Activated gamma-delta T cell treated with anti-CD3 and anti-CD28 coated beads, Interleukin-2, amount 50 U/mL, for 16 hours (primary cell): ENCODE data around the gene ZBTB12.
"Not testable (repeated sequence)": the region's sequence is repeated elsewhere in the genome, so short reads cannot be mapped to it uniquely, and the experiment has no call there.

Source experiments
- DNase-seq: peaks from one replicate; pipeline ENCODE4 v3.0.0-alpha.2; 2020; ENCODE audit warnings: low read depth

Gene ZBTB12

DNA sequence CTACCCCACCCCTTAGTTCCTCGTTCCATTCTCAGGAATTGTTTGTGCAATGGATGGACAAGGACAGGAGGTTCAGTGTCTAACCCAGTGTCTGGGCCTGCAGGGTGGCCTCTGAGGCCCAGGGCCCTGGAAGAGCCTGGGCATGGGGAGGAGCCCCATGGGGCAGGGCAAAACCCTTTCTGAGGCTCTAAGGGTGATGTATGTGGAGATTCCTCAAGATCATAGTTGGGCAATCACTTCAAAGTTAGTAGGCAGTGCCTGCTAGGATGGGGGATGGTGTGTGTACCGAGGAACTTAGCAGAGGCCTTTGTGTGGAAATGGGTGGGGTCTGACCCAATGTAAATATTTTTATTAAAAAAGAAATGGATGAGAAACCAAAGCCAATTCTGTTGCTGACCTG, 18.9 kb upstream of the ZBTB12 start:
- no peak for DNase-seq

GRCh38 chr6:31919624-31920303, 17.9 kb upstream of the ZBTB12 start:
- no peak for DNase-seq

- DNase-seq: no peak
Measured at GRCh38 chr6:31918069-31918720, 16.3 kb upstream of the ZBTB12 start.

GRCh38 chr6:31915756-31916155, 13.9 kb upstream of the ZBTB12 start:
- DNase-seq: no peak

DNA sequence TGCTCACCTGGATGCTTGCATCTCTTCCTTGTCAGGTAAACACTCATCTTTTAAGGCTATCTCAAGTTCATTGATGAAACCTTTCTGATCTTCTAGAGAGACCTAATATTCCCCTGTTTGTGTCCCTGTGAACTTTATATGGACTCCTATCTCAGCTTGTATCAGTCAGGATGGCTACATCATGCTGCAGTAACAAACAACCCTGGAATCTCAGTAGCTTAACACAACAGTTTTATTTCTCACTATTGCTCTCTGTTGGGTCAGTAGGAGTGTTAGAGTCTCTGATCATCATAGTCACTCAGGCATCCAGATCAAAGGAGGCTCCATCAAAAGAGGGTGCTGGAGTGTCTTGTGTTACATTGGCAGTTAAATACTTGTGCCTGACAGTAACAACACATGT, 13.5 kb upstream of the ZBTB12 start:
- no peak for DNase-seq

DNA sequence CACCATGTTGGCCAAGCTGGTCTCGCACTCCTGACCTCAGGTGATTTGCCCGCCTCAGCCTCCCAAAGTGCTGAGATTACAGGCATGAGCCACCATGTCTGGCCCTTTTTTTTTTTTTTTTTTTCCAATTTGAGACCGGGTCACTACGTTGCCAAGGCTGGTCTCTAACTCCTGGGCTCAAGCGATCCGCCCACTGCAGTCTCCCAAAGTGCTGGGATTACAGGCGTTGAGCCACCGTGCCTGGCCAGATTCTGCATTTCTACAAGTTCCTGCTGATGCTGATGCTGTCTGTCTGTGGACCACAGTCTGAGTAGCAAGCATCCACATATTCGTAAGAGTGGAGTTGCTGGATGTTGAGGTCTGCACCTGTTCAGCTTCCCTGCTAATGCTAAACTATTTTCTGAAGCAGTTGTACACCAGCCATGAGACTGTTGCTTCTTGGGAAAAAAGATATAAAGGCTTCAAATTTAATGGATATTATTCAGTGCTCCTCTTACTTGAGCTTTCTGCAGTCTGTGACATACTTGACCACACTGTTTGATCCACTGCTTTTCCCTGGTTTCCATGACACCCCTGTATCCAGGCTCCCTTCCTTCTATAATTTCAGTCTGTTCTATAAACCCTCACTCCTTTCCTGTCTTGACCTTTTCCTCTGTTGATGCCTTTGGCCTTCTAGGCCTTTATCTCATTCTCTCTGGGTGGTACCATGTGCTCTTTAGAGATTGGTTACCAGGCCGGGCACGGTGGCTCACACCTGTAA, 10.1 kb upstream of the ZBTB12 start:
- DNase-seq: no peak

DNA sequence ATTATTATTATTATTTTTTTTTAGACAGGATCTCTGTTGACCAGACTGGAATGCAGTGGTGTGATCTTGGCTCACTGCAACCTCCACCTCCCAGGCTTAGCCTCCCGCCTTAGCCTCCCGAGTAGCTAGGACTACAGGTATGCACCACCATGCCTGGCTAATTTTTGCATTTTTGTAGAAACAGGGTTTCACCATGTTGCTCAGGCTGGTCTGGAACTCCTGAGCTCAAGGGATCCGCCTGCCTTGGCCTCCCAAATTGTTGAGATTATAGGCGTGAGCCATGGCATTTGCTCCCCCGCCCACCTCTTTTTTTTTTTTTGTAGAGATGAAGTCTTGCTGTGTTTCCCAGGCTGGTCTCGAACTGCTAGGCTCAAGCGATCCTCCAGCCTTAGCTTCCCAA, 7.4 kb upstream of the ZBTB12 start:
- not testable (repeated sequence) for DNase-seq

DNA sequence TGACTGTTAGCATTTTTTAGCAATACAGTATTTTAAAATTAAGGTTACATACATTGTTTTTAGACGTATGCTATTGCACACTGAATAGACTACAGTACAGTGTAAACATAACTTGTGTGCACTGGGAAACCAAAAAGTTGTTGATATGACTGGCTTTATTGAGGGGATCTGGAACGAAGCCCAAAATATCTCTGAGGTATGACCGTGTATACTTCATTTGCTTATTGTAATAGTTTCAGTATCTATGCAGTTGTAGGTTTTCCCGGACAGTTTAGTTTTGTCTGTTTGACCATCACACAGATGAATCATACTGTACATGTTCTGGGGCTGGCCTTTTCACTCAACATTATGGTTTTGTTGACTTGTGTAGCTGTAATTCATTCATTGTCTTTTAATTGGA, 6.9 kb upstream of the ZBTB12 start:
- no peak for DNase-seq

- not testable (repeated sequence) for DNase-seq
Measured at GRCh38 chr6:31908255-31908654, 6.4 kb upstream of the ZBTB12 start.

DNA sequence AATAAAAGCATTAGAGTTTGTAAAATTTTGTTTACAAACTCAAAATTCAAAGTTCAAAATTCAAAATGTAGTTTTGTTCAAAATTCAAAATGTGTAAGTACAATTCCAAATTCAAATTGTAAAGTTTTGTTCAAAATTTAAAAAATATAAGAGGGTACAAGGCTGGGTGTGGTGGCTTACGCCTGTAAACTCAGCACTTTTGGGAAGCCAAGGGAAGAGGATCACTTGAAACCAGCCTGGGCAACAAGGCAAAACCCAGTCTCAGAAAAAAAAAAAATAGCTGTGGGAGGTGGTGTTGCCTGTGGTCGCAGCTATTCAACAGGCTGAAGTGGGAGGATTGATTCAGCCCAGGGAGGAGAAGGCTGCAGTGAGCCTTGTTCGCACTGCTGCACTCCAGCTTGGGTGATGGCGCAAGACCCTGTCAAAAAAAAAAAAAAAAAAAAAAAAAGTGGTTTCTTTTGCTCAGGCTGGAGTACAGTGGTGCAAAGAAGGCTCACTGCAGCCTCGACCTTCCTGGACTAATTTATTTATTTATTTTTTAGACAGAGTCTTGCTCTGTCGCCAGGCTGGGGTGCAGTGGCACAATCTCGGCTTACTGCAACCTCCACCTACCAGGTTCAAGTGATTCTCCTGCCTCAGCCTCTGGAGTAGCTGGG, 5.4 kb upstream of the ZBTB12 start:
- no peak for DNase-seq

DNA sequence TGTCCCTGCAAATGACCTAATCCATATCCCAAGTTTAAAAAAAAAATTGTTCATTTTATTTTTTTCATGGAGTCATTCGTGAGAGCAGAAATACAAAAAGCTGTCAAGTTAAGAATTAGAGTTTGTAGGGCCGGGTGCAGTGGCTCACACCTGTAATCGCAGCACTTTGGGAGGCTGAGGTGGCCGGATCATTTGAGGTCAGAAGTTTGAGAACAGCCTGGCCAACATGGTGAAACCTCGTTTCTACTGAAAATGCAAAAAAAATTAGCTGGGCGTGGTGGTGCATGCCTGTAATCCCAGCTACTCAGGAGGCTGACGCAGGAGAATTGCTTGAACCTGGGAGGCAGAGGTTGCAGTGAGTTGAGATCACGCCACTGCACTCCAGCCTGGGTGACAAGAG, 4.8 kb upstream of the ZBTB12 start:
- not testable (repeated sequence) for DNase-seq

- no peak for DNase-seq
Measured at GRCh38 chr6:31906122-31906521, 4.2 kb upstream of the ZBTB12 start.

DNA sequence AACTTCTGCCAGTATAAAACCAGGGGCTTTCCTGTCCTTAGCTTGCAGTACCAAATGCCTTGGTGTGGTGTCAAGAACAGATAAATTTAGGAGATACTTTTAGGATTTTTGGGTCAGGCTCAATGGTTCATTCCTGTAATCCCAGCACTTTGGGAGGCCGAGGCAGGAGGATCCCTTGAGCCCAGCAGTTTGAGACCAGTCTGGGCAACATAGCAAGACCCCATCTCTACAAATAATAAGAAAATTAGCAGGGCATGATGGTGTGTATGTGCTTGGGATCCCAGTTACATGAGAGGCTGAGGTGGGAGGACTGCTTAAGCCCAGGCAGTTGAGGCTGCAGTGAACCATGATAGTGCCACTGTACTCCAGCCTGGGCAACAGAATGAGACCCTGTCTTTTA, 3.2 kb upstream of the ZBTB12 start:
- DNase-seq: no peak

- no peak for DNase-seq
Measured at GRCh38 chr6:31903957-31904356, 2.1 kb upstream of the ZBTB12 start.

- DNase-seq: peak; percentile 52
Measured at GRCh38 chr6:31901415-31901952, 402 bp downstream of the ZBTB12 start.

GRCh38 chr6:31900917-31901414, 920 bp downstream of the ZBTB12 start:
- no peak for DNase-seq

- DNase-seq: no peak
Measured at GRCh38 chr6:31899882-31900722, 1.8 kb downstream of the ZBTB12 start.

- no peak for DNase-seq
Measured at GRCh38 chr6:31899215-31899614, 2.7 kb downstream of the ZBTB12 start.

DNA sequence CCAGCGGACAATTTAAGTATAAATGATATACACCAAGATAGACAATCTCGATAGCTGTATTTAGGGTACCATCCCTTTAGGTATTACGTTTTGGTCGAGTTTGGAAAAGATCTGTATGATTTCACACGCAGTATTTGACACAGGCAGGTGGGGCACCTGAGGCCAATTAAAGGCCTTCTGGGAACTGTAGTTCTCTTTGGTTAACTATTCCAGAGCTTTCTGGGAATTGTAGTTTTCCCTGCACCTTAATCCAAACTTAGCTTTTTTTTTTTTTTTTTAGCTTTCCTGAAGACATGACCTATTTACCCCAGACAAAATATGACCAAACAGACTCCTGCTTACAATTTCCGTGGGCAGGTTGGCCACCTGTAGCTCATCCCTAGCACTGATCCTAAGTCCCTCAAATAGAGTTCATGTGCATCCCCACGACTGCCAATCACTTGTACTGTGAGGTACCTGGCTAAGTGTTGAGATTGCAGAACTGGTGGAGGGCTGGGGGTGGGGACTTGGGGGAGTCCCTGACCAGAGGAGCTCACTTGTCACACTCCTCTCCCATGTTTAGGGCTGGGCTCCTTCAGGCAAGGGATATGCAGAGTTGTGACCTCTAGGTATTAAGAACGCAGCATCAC, 3.4 kb downstream of the ZBTB12 start:
- DNase-seq: no peak

GRCh38 chr6:31897612-31898382, 4.1 kb downstream of the ZBTB12 start, which contains the start of gene EHMT2:
Gene EHMT2 (minus strand): TSS chr6:31897698. CDS start chr6:31897677, 21 bp downstream.
- peak; percentile 74 for DNase-seq
